GM12801 (cell line): ENCODE data around the gene MGLL.

Experiments
- TF ChIP-seq, protein P1 (sequence below): IDR thresholded peaks from one replicate; pipeline ENCODE4 v1.5.1; 2011; ENCODE audit warnings: control low read depth; ENCODE audit not compliant: insufficient read length; ENCODE audit errors: extremely low read depth

Gene MGLL

DNA sequence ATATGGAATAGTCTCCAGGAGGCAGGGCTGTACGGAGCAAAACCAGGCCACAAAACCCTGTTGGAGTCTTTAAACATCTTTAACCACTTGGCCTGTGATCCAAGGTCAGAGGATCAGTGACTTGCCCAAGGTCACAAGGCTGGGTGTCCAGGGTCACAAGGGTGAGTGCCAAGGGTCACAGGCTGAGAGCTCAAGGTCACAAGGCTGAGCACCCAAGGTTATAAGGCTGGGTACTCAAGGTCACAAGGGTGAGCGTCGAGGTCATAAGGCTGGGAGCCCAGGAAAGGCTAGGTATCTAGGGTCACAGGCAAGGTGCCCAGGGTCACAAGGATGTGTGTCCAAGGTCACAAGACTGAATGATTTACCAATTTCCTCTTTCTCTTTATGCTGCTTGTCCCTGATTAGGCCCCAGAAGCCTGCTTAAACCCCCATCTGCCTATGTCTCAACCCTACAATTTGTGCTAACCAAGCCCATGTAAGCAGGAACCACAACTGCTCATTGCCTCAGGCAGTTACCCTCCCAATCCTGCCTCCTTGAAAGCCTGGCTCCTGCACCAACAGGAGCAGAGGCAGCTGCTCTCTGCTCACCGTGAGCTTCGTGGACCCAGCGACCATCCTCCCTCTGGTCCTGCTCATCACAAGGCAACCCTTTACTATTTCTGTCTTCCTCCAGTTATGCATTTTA, 51.5 kb downstream of the MGLL start:
- TF ChIP-seq, protein P1, sequence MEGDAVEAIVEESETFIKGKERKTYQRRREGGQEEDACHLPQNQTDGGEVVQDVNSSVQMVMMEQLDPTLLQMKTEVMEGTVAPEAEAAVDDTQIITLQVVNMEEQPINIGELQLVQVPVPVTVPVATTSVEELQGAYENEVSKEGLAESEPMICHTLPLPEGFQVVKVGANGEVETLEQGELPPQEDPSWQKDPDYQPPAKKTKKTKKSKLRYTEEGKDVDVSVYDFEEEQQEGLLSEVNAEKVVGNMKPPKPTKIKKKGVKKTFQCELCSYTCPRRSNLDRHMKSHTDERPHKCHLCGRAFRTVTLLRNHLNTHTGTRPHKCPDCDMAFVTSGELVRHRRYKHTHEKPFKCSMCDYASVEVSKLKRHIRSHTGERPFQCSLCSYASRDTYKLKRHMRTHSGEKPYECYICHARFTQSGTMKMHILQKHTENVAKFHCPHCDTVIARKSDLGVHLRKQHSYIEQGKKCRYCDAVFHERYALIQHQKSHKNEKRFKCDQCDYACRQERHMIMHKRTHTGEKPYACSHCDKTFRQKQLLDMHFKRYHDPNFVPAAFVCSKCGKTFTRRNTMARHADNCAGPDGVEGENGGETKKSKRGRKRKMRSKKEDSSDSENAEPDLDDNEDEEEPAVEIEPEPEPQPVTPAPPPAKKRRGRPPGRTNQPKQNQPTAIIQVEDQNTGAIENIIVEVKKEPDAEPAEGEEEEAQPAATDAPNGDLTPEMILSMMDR = no peak

DNA sequence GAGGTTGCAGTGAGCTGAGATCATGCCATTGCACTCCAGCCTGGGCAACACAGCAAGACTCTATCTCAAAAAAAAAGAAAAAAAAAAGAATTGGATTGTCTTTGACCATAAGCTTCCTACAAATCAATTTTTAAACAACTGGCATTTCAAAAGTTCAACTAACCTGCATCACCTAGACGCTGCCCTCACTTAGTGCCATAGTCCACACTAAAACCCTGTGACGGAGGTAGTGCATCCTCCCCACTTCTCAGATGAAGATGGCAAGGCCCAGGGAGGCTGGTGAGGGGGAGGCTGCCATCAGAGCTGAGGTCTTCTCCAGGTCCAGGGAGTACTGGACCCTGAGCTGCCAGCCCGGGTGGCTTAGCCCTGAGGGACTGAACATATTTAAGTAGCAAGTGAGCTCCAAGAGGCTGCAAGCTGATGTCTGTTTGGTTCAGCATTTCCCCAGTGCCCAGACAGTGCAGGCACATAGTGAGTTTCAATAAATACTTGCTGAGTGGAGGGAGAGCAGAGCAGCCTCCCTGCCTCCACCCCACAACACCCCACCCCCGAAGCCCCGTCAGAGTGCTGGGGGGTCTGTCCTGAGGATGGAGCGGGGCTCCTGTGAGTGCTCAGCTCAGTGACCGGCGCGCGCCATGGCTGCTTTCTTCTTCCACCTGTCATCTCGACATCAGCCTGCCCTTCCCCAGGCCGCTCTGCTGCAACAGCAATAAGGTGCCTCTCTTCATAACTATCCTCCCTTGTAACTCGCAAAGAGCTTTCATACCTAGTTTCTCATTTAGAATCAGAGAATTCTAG, 52.8 kb downstream of the MGLL start:
- TF ChIP-seq, protein P1 = no peak

DNA sequence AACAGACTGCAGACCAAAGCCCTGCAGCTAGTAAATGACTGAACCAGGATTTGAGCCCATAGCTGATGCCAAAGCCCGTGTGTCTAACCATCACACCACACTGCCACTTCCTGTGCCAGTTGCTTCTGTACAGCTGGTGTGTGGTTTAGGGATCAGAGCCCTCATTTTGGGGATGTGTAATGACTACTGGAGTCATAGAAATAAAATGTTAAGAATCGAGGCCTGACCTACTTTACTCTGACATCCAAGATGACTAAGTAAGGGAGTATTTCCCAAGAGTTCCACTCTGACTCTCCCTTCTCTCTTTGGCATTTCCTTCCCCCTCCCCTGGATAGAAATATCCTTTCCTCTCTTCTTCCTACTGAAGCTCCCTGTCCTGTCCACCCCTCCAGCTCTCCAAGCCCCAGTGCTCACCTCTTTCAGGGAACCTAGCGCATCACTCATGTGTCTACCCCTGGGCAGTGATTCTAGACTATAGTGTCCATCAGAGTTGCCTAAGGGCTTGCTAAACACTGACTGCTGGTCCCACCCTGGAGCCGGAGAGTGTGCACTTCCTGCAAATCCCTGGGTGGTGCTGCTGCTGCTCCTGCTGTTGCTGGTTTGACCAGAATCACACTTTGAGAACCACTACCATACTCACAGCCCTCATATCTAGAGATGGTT, 53.8 kb downstream of the MGLL start:
- TF ChIP-seq, protein P1 = no peak

DNA sequence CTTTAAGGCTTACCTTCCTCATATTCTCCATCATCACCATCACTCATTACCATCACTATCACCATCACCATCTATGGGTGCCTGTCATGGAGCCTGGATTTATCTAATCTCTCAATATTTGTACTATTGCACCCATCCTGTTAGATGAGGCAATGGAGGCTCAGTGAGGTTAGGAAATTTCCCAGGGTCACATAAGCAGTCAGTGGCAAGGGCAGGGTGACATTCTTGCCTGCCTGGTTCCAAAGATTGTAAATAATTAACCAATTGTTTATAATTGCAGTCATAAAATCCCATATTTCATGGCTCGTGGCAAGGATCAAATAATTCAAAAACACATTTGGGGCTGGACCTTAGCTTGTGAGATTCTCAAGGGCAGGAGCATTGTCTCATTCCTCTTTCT, 55.2 kb downstream of the MGLL start:
- TF ChIP-seq, protein P1 = no peak

DNA sequence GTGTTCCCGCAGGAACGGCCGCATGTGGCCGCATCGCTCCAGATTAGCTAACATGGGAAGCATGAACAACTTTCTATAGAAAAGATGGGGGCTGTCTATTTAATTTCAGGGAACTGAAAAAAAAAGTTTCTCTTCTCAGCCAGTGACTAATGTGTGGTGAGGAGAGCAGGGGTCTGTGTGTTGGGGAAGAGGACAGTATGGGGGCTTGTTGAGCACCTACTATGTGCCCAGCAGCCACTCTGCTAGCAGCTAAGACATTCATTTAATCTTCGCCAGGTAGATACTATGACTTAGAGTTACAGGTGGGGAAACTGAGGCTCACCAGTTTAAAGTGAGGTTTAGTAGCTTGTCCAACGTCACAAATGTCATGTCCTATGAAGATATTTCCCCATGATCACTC, 56.6 kb downstream of the MGLL start:
- TF ChIP-seq, protein P1 = no peak

DNA sequence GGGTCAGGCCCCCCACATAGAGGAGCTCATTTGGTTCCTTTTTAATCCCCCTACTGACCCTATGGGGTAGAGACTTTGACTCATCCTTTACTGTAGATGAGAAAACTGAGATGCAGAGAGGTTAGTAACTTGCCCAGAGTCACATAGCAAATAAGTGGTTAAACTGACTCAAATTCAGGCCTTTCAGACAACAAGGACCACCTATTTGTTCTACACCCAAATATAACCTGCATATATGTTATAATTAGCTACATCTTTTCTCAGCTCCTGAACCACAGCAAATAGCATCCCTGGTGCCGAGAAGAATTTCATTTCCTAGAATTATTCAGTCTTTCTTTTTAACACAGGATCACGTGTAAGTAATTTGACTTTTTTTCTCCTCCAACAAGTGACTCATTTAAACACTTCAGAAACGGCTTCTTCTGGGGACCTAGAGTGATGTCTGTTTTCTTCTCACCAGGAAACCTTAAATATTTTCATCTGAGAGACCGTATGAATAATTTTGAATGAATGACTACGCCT, 57.4 kb downstream of the MGLL start:
- TF ChIP-seq, protein P1 = no peak

DNA sequence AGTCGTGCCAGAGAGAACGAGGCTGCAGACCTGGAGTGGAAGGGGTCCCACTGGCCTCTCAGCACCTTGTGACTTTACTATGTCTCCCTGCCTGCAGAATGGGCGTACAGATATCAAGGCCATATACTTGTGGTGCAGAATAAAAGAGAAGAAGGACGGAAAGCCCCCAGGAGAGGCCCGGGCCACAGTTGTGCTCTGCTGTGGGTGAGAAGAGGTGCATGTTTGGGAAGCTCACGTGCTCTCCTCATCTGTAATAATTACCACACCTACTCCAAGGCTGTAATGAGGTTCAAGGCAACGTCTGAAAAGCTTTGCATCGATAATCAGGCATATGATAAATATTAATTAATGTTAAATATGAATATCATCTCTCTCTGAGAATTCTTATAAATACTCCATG, 58.0 kb downstream of the MGLL start:
- TF ChIP-seq, protein P1 = no peak
